ENCODE measurements around the gene NAPB. TPM values are rescaled to one million over a fixed set of nuclear protein-coding genes. Genes with fewer than 3 reads are reported as not detected.

Gene NAPB
- total and polyA plus RNA-seq, 10 of the 15 experiments (the other 5 are each of a cell fraction or from before 2014, with no cell fraction given), result 2.1 to 15.9 (median 7.2) TPM

GRCh38 chr20:23350904-23351838 is 70.1 kb downstream of the NAPB start (continued):
- TF ChIP-seq YY1 (IDR thresholded peaks at IDR 0.05; ENCODE audit: low read depth, low read length), result peak; percentile 10; the same call in 1 of the 2 replicates
- TF ChIP-seq NFYB (IDR thresholded peaks at IDR 0.05; ENCODE audit: insufficient read depth, low read depth, low read length), result peak; percentile 42; the same call in 1 of the 2 replicates
- peak; percentile 35; the same call in 1 of the 2 replicates for TF ChIP-seq CREM (IDR thresholded peaks at IDR 0.05; ENCODE audit: low read depth)
- TF ChIP-seq MTA3 (IDR thresholded peaks at IDR 0.05; ENCODE audit: borderline replicate concordance, low read length), result peak; percentile 20; the same call in 1 of the 2 replicates
- TF ChIP-seq NR2F1 (conservative IDR thresholded peaks at IDR 0.05), result peak; percentile 71
- no peak for TF ChIP-seq HDAC6 (IDR thresholded peaks at IDR 0.05; ENCODE audit: unreplicated experiment)
- TF ChIP-seq BACH1 (IDR thresholded peaks at IDR 0.05; ENCODE audit: borderline replicate concordance), result peak; percentile 93
- no peak for TF ChIP-seq HCFC1 (IDR thresholded peaks at IDR 0.05; ENCODE audit: low read length)
- no peak for TF ChIP-seq ZNF24 (IDR thresholded peaks at IDR 0.05)
- peak; percentile 30; the same call in 1 of the 2 replicates for TF ChIP-seq EED (IDR thresholded peaks at IDR 0.05; ENCODE audit: low read depth)
- TF ChIP-seq NBN (IDR thresholded peaks at IDR 0.05), result 0 out of 2 replicates have a peak, but pooled peaks have one; percentile 61
- TF ChIP-seq FOXK2 (IDR thresholded peaks at IDR 0.05), result peak; percentile 40; the same call in 1 of the 2 replicates
- peak; percentile 8; the same call in 1 of the 2 replicates for TF ChIP-seq MTA2 (IDR thresholded peaks at IDR 0.05; ENCODE audit: low read depth)
- TF ChIP-seq BCL3 (IDR thresholded peaks at IDR 0.05; ENCODE audit: borderline replicate concordance, insufficient read depth, low read depth, low read length, poor library complexity, severe bottlenecking), result peak; percentile 14
- TF ChIP-seq GATAD2B (conservative IDR thresholded peaks at IDR 0.05; ENCODE audit: low read depth), result peak; percentile 82
- peak; percentile 71 for TF ChIP-seq POLR2AphosphoS5 (IDR thresholded peaks at IDR 0.05; ENCODE audit: low read length)
- TF ChIP-seq DPF2 (IDR thresholded peaks at IDR 0.05), result peak; percentile 71; the same call in 1 of the 2 replicates
- TF ChIP-seq LARP7 (IDR thresholded peaks at IDR 0.05), result peak; percentile 43; the same call in 1 of the 2 replicates
- peak; percentile 46 for TF ChIP-seq MAX (IDR thresholded peaks at IDR 0.05; ENCODE audit: low read depth, low read length)
- no peak for TF ChIP-seq HSF1 (IDR thresholded peaks at IDR 0.05; ENCODE audit: low read depth, low read length)
- peak; percentile 46; the same call in 1 of the 2 replicates for TF ChIP-seq ZNF207 (IDR thresholded peaks at IDR 0.05; ENCODE audit: borderline replicate concordance)
- no peak for TF ChIP-seq MYC (IDR thresholded peaks at IDR 0.05; ENCODE audit: insufficient read depth, insufficient read length, insufficient replicate concordance, low read length, severe bottlenecking)
- peak; percentile 53 for TF ChIP-seq USF1 (IDR thresholded peaks at IDR 0.05; ENCODE audit: borderline replicate concordance, extremely low read length, insufficient read depth, low read depth, low read length)
- peak; percentile 56; the same call in 1 of the 2 replicates for TF ChIP-seq SIN3A (IDR thresholded peaks at IDR 0.05; ENCODE audit: low read depth, low read length)
- TF ChIP-seq FOS (IDR thresholded peaks at IDR 0.05; ENCODE audit: borderline replicate concordance, extremely low read depth, insufficient read length), result no peak
- TF ChIP-seq RB1 (IDR thresholded peaks at IDR 0.05; ENCODE audit: borderline replicate concordance), result peak; percentile 40; the same call in 1 of the 2 replicates

All from GM12878 (cell line).